ENCODE measurements around the gene NLK. TPM values are rescaled to one million over a fixed set of nuclear protein-coding genes. Genes with fewer than 3 reads are reported as not detected.

NLK gene
- total RNA-seq, 1 experiment from 2014 or later: 31.8 TPM

DNA sequence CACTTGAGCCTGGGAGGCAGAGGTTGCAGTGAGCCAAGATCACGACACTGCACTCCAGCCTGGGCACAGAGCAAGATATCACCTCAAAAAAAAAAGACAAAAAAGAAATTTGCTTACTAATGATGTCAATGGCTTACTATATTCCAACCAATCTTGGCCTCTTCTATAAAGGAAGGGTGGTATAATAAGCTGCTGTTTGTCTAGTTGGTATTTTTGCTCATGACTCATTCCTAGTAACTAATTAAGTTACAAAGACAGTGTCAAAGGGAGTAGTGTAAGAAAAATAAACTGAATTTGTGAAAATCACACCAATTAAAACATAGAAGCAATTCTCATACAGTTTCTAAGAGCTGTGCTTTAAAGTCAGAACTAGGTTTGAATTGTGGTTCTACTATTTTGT, 82.5 kb downstream of the NLK start:
- no peaks in the 10 kb centered on the region for H3K23me2 ChIP-seq (ENCODE audit: insufficient read length, low read depth, low read length, poor library complexity, severe bottlenecking)
- no peaks in the 10 kb centered on the region for H3K27me3 Mint-ChIP-seq (ENCODE audit: low read depth)
- no peak overlapping the region for H3K23ac ChIP-seq (ENCODE audit: insufficient read length, low read depth, low read length)
- H3K14ac ChIP-seq (ENCODE audit: insufficient read depth, low read length): no peak overlapping the region
- H3K9me3 ChIP-seq (ENCODE audit: control insufficient read depth, low read depth, low read length): no peaks in the 10 kb centered on the region
- H3K18ac ChIP-seq (ENCODE audit: insufficient read length, low read depth, low read length): no peak overlapping the region
- DNase-seq: no peak
- no peak overlapping the region for H2BK120ac ChIP-seq (ENCODE audit: low read depth, low read length, poor library complexity, severe bottlenecking)
- no peak overlapping the region for H2AK5ac ChIP-seq (ENCODE audit: insufficient read length, low read length)
- no peak overlapping the region for H3K27ac ChIP-seq (ENCODE audit: insufficient read length, low read depth, low read length)
- H3K27ac Mint-ChIP-seq: no peak overlapping the region
- H4K5ac ChIP-seq (ENCODE audit: insufficient read length, low read depth, low read length): no peak overlapping the region
- no peaks in the 10 kb centered on the region for H3K4me1 Mint-ChIP-seq
- H3K79me2 ChIP-seq (ENCODE audit: insufficient read depth, low read length): no peaks in the 10 kb centered on the region
- H4K20me1 ChIP-seq (ENCODE audit: control insufficient read depth, insufficient read depth, insufficient read length): no peaks in the 10 kb centered on the region
- WGBS (ENCODE audit: extremely low coverage, insufficient read length, low lambda C conversion rate): no CpG with 5 or more reads among the region's 1 CpG
- no peak overlapping the region for H4K8ac ChIP-seq (replicated peaks; ENCODE audit: insufficient read length, low read depth, low read length)
- no peaks in the 10 kb centered on the region for H3K79me1 ChIP-seq (ENCODE audit: insufficient read depth, low read depth, low read length, poor library complexity, severe bottlenecking)
- no peak overlapping the region for H2BK12ac ChIP-seq (ENCODE audit: insufficient read length, low read depth, low read length)
- no peak overlapping the region for H3K4me2 ChIP-seq (ENCODE audit: insufficient read depth, insufficient read length, low read length)
- H3K9me3 Mint-ChIP-seq: no peaks in the 10 kb centered on the region
- peaks cover 0 to 11% (median 6%) of the 10 kb centered on the region in 3 experiments; a peak in 4 of 7 replicates for H3K36me3 Mint-ChIP-seq (ENCODE audit: insufficient read depth in 1 of 3, low read depth in 3 of 3)
- no peaks in the 10 kb centered on the region for H3K27me3 ChIP-seq (ENCODE audit: insufficient read depth, low read length)
- H4K91ac ChIP-seq (ENCODE audit: insufficient read length, low read depth, low read length): no peak overlapping the region
- no peak overlapping the region for H2AFZ ChIP-seq (ENCODE audit: low read length)
- TF ChIP-seq, protein P1, sequence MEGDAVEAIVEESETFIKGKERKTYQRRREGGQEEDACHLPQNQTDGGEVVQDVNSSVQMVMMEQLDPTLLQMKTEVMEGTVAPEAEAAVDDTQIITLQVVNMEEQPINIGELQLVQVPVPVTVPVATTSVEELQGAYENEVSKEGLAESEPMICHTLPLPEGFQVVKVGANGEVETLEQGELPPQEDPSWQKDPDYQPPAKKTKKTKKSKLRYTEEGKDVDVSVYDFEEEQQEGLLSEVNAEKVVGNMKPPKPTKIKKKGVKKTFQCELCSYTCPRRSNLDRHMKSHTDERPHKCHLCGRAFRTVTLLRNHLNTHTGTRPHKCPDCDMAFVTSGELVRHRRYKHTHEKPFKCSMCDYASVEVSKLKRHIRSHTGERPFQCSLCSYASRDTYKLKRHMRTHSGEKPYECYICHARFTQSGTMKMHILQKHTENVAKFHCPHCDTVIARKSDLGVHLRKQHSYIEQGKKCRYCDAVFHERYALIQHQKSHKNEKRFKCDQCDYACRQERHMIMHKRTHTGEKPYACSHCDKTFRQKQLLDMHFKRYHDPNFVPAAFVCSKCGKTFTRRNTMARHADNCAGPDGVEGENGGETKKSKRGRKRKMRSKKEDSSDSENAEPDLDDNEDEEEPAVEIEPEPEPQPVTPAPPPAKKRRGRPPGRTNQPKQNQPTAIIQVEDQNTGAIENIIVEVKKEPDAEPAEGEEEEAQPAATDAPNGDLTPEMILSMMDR (conservative IDR thresholded peaks at IDR 0.05): no peak
- H3K4ac ChIP-seq (ENCODE audit: low read depth, low read length): no peak overlapping the region
- no peak overlapping the region for H3T11ph ChIP-seq (ENCODE audit: low read length)
- H3K56ac ChIP-seq (ENCODE audit: insufficient read length, low read depth, low read length): no peak overlapping the region
- no peak overlapping the region for H2BK15ac ChIP-seq (ENCODE audit: low read depth, low read length)
- H2BK5ac ChIP-seq (ENCODE audit: insufficient read length, low read length): no peak overlapping the region
- no peaks in the 10 kb centered on the region for H3K4me1 ChIP-seq (ENCODE audit: insufficient read depth, low read length)
- H2BK20ac ChIP-seq (ENCODE audit: low read depth, low read length, poor library complexity, severe bottlenecking): no peak overlapping the region
- no peak overlapping the region for H3K4me3 Mint-ChIP-seq
- no peak overlapping the region for H3K9ac ChIP-seq (ENCODE audit: extremely low read depth, insufficient read length, low read length)

All from H9 (cell line).